DND-41 (cell line): ENCODE data around the gene LRP5.

Experiments used
- ATAC-seq: fragments of 200-7000 bp; cut with Tn5 transposase; 3 replicates; pipeline ENCODE4 v1.9.1; 2021; ENCODE audit warnings: low read depth; ENCODE audit not compliant: insufficient read depth
- DNase-seq: peaks from one replicate; pipeline ENCODE4 v3.0.0-alpha.2; 2020
- H2AFZ ChIP-seq: 2 replicates; pipeline ENCODE4 v1.6.0; 2012; ENCODE audit warnings: low read depth, low read length
- H3K27ac ChIP-seq: 2 replicates; pipeline ENCODE4 v1.5.1; 2012; ENCODE audit warnings: low read length, inconsistent platforms
- H3K27me3 ChIP-seq: fragments of 200-600 bp; sonication (generic); 2 replicates; pipeline ENCODE4 v1.6.0; 2012; ENCODE audit warnings: low read length, mild to moderate bottlenecking, inconsistent platforms; ENCODE audit not compliant: insufficient read depth, poor library complexity
- H3K36me3 ChIP-seq: 2 replicates; pipeline ENCODE4 v1.5.1; 2012; ENCODE audit warnings: low read length, inconsistent platforms; ENCODE audit not compliant: insufficient read depth
- H3K4me1 ChIP-seq: 2 replicates; pipeline ENCODE4 v1.5.1; 2012; ENCODE audit warnings: mild to moderate bottlenecking, low read length; ENCODE audit not compliant: insufficient read depth
- H3K4me2 ChIP-seq: 2 replicates; pipeline ENCODE4 v1.6.0; 2012; ENCODE audit warnings: mild to moderate bottlenecking, moderate library complexity, low read length, inconsistent platforms; ENCODE audit not compliant: insufficient read depth
- H3K4me3 ChIP-seq, 2 experiments: fragments of 200-600 bp in 1 of 2; shearing (Covaris generic) in 1 of 2; 2 replicates each; pipeline ENCODE4 v1.5.1; 2012 to 2016; ENCODE audit warnings: inconsistent platforms in 2 of 2, low read length in 2 of 2, mild to moderate bottlenecking in 2 of 2, low read depth in 1 of 2, moderate library complexity in 1 of 2
- H3K79me2 ChIP-seq: 2 replicates; pipeline ENCODE4 v1.6.0; 2012; ENCODE audit warnings: low read length, inconsistent platforms; ENCODE audit not compliant: insufficient read depth
- H3K9ac ChIP-seq: 2 replicates; pipeline ENCODE4 v1.6.0; 2012; ENCODE audit warnings: low read depth, mild to moderate bottlenecking, inconsistent platforms, low read length, moderate library complexity
- H3K9me3 ChIP-seq: 2 replicates; pipeline ENCODE4 v1.5.1; 2012; ENCODE audit warnings: low read length, moderate library complexity, mild to moderate bottlenecking, inconsistent platforms; ENCODE audit not compliant: insufficient read depth, severe bottlenecking
- H4K20me1 ChIP-seq: 2 replicates; pipeline ENCODE4 v1.6.0; 2012; ENCODE audit warnings: low read length; ENCODE audit not compliant: insufficient read depth
- CTCF ChIP-seq: IDR thresholded peaks from 2 replicates; pipeline ENCODE4 v1.5.1; 2012; ENCODE audit warnings: borderline replicate concordance, low read length, moderate library complexity, mild to moderate bottlenecking; ENCODE audit not compliant: poor library complexity, severe bottlenecking; ENCODE audit errors: extremely low read depth
- EZH2 ChIP-seq: IDR thresholded peaks from 3 replicates; pipeline ENCODE4 v1.6.1; 2012; ENCODE audit warnings: borderline replicate concordance, low read depth, mild to moderate bottlenecking, moderate library complexity, low read length, inconsistent platforms; ENCODE audit not compliant: severe bottlenecking

LRP5 gene

GRCh38 chr11:68438658-68439259 lies 126.4 kb downstream of the LRP5 start:
- H4K20me1 ChIP-seq: peaks cover 3% of the 10 kb centered on the region; the same call in 1 of the 2 replicates

GRCh38 chr11:68439355-68440065 lies 127.1 kb downstream of the LRP5 start:
- Histone ChIP-seq H3K27ac (no peak overlapping the region), H3K9me3 (no peaks in the 10 kb centered on the region), H3K9ac (no peak overlapping the region), H3K4me1 (no peaks in the 10 kb centered on the region), H3K27me3 (no peaks in the 10 kb centered on the region), H3K79me2 (no peaks in the 10 kb centered on the region), H3K4me2 (no peak overlapping the region), H3K36me3 (peaks cover 50% of the 10 kb centered on the region), H3K4me3 (no peak overlapping the region), H4K20me1 (peaks cover 3% of the 10 kb centered on the region; the same call in 1 of the 2 replicates), H2AFZ (no peak overlapping the region)
- no peak for ATAC-seq
- no peak for DNase-seq
- TF ChIP-seq CTCF (no peak), EZH2 (no peak)

More at GRCh38 chr11:68438658-68439259, 126.4 kb downstream of the LRP5 start:
- Histone ChIP-seq H3K27me3 (no peaks in the 10 kb centered on the region), H3K9ac (no peak overlapping the region), H3K4me2 (no peak overlapping the region), H3K79me2 (no peaks in the 10 kb centered on the region), H3K4me3 (no peak overlapping the region), H3K9me3 (no peaks in the 10 kb centered on the region), H2AFZ (no peak overlapping the region), H3K36me3 (peaks cover 53% of the 10 kb centered on the region), H3K4me1 (no peaks in the 10 kb centered on the region), H3K27ac (no peak overlapping the region)
- no peak for DNase-seq
- no peak for ATAC-seq
- TF ChIP-seq EZH2 (no peak), CTCF (no peak)

- TF ChIP-seq EZH2 (no peak), CTCF (no peak)
- Histone ChIP-seq H3K9ac (no peak overlapping the region), H3K4me1 (no peaks in the 10 kb centered on the region), H3K9me3 (no peaks in the 10 kb centered on the region), H4K20me1 (peaks cover 3% of the 10 kb centered on the region; the same call in 1 of the 2 replicates), H3K4me2 (no peak overlapping the region), H3K27ac (no peak overlapping the region), H3K4me3 (no peak overlapping the region), H3K36me3 (peaks cover 43% of the 10 kb centered on the region), H3K79me2 (no peaks in the 10 kb centered on the region), H3K27me3 (no peaks in the 10 kb centered on the region), H2AFZ (no peak overlapping the region)
- ATAC-seq (no peak), DNase-seq (no peak)
Measured at GRCh38 chr11:68440224-68440623, 127.8 kb downstream of the LRP5 start.
